Retina (tissue), 1 donor: ENCODE measurements around the gene UCP3.

Experiments
- DNase-seq: peaks from one replicate; pipeline ENCODE4 v3.0.0-alpha.2; 2016

The UCP3 gene

GRCh38 chr11:74017631-74018030 is 8.7 kb upstream of the UCP3 start:
- no peak for DNase-seq

DNA sequence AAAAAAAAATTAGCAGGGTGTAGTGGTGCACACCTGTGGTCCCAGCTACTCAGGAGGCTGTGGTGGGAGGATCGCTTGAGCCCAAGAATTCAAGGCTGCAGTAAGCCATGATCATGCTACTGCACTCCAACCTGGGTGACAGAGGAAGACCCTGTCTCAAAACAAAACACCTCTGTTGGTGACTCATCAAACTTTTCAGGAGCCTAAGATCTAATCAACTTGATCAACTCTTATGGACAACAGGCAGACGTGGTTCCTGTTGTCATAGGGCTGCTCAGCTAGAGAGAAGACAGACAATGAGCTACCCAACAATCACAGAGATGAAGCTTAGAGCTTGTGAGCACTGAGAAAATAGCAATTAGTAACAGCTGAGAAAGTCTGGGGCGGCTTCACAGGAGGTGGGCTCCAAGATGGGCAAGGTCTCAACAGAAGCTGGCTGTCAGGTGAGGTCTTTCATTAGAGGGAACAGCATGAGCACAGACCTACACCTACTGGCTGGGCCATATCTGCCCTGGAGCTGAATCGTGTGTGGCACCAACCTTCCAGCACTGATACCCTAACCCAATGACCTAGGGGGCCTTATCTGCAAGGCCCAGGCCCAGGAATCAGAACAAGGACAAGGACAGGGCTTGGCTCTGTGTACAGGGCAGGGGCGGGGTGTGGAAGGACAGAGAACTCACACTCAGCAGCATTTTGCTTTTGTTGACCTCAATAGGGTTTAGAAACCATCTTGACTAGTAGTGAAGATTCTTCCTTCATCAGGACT is 7.2 kb upstream of the UCP3 start:
- DNase-seq, result no peak

- no peak for DNase-seq
These were observed 6.0 kb upstream of the UCP3 start for GRCh38 chr11:74014880-74015279.

- DNase-seq, result no peak
These were observed 4.3 kb upstream of the UCP3 start for GRCh38 chr11:74013141-74013540.

DNA sequence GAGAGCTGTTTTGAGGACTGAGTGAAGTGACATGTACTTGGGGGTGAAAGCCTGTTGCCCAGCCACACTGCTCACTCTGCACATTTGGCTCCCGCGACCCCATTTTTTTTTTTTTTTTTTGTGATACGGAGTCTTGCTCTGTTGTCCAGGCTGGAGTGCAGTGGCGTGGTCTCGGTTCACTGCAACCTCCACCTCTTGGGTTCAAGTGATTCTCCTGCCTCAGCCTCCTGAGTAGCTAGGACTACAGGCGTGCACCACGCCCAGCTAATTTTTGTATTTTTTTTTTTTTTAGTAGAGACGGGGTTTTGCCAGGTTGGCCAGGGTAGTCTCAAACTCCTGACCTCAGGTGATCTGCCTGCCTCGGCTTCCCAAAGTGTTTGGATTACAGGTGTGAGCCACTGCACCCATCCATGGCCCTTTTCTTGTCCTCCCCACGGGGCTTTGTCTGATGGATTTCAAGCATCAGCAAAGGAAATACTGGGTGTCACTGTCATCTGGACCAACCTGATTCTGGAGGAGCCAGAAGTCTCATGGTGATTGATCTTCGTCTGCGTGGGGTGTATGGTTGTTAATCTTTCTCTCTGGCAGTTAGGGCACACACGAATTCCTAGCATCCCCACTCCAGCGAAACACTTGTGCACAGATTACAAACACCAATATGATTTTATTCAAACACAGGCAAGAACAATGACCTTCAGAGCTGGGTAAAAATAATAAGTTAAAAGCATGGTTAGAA is 3.4 kb upstream of the UCP3 start:
- no peak for DNase-seq

GRCh38 chr11:74011360-74012073 is 2.6 kb upstream of the UCP3 start:
- no peak for DNase-seq

DNA sequence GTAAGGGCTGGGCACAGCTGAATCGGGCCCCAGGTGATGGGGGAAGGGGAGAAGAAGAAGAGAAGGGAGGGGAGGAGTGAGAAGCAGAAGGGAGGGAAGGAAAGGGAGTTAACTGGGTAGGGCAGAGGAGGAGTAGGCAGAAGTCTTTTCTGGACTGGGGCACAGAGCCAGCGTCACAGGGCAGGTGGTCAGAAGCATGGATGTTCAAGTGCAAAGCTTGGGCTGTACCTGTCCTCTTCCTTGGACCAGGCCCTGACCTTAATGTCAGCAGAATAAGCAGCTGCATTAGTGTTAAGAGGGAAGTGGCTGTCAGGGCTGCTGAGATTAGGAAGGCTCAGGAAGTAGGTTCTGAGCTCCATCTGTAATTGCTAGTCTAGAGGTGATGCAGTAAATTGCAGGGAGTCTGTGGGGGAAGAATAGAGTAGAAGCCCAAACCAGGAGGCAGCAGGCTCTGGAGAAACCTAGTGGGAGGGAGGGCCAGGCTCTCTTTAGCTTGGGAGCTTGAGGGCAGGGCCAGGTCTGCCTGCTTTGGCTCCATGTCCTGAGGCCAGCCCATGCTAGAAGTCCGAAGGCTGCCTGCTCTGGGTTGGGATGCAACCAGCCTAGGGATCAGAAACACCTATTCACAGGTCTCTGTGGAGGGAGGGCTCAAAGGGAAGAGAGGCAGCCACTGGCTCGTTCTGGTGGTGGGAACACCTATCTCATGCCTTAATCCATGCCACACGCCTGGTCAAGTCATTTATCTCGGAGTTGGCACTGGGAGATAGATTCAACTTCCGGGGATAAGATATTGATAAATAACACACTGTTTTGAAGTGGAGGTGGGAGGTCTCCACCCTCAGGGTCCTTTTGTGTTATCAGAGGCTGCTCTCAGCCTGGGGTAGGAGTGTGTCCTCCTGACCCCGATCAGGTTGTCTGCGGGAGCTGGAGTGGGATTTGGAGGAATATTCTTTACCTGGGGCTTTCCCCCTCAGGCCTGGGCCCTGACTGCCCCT is 1.7 kb upstream of the UCP3 start:
- DNase-seq, result no peak

DNA sequence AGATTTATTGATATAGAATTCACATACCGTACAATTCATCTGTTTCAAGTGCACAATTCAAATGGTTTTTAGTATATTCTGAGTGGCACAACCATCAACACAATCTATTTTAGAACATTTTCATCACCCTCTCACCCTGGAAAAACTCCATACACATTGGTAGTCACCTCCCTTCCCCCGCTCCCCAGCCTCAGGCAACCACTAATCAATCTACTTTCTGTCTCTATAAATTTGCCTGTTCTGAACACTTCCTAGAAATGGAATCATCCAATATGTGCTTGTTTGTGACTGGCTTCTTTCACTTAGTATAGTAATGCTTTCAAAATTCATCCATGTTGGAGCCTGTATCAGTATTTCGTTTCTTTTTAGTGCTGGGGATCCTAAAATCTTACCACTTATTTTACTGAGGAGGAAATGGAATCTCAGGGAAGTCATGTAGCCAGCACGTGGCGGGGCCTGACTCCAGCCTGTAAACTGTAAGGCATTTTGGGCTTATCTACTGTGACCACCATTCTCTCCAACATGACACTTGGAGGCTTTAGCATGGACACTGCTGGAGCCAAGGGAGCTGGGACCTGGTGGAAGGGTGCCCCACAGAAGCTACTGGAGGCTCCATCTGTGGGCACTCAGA is 905 bp upstream of the UCP3 start:
- DNase-seq, result peak; percentile 6

DNA sequence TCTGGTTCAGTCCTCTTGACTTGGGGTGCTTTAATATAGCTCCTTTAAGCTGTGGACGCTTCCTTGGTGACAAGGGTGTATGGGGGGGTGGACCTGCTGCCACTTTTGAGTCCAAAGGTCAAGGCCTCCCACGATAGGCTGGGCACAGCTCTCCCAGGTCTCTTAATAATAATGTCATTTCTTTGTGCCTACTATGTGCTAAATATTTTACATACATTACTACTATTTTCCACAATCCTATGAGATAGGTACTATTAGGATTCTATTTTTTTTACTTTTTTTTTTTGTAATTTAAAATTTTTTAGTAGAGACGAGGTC is 304 bp upstream of the UCP3 start:
- DNase-seq, result no peak

DNA sequence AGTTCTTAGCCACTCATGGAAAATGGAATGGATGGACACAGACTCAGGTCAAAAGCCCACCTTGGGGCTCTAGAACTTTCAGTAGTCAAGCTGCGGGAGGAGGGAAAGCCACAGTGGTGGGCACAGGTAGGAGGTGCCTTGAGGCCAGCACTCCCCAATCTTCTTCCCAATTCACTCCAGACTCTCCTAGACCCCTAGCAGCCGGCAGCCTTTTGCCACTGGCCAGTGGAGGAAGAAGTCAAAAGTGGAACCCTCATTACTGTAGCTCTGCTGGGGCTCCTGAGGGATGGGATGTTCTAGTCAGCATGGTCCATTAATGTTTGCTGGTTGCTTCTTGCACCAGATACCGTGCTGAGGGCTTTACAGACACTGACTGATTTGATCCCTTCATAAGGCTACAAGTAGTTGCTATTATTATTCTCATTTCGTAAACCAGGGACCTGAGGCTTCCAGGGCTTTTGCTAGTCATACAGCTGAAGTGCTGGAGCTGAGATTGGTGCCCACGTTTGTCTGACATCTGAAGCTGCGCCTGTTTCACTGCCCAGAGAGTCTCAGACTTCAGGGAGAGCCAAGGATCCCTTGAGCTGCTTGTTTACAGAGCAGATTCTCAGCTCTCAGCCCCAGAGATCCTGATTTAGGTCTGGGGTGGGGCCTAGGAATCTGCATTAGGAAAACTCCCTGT is 1.1 kb downstream of the UCP3 start:
- no peak for DNase-seq

DNA sequence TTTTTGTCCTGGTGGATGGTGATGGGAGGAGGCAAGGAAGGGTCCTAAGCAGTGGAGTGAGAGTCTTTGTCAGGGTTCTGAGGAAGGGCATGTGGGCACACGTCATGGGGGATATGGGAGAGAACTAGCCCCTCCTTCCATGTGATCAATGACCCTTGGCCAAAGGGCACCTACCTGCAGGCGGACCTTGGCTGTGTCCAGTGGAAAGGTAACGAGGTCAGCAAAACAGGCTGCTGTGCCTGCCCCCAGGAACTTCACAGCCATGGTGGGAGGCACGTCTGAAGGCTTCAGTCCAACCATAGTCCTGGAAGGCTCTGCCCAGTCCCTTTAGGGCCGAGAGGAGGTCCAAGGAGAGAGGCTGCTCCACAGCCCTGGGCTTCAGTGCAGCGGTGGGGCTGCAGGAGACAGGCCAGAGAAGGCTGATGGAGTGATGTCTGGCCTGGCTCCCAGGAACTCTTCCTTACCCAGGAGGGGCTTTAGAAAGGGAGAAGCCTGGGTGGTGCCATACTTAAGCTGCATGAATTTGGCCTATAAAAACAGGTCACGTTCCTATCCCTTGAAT is 2.1 kb downstream of the UCP3 start:
- DNase-seq, result no peak

DNA sequence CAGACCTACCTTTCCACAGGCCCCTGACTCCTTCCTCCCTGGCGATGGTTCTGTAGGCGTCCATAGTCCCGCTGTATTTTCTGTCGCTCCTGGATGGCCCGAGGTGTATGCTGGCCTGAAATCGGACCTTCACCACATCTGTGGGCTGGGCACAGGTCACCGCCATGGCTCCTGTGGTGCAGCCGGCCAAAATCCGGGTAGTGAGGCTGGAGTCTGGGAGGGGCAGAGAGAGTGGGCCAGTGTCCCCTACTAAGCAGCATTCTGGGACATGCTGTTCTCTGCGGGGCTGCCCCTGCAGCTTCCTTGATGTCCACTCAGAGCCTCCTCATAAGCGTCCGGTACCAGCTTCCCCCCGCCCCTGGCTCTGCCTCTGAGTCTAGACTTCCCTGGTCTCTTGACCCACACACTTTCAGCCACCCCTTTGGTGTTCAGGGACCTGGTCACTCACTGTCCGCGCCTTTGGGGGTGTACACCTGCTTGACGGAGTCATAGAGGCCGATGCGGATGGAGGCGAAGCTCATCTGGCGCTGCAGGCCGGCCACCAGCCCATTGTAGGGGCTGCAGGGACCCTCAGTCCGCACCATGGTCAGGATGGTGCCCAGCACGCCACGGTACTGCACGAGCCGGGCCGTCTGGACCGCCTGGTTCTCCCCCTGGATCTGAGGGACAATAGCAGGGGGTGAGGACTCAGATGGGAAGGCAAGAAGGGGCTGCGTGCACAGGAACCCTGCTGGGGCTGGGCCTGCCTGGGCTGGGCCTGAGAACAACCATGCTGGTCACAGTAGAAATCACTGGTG is 3.0 kb downstream of the UCP3 start:
- DNase-seq, result no peak

- no peak for DNase-seq
These were observed 3.9 kb downstream of the UCP3 start for GRCh38 chr11:74004759-74005615.

GRCh38 chr11:74004046-74004695 is 4.7 kb downstream of the UCP3 start:
- DNase-seq, result no peak

- no peak for DNase-seq
These were observed 6.1 kb downstream of the UCP3 start for GRCh38 chr11:74002832-74003231.

GRCh38 chr11:74001822-74002286 is 7.0 kb downstream of the UCP3 start:
- no peak for DNase-seq

- DNase-seq, result no peak
These were observed 8.4 kb downstream of the UCP3 start for GRCh38 chr11:74000307-74001133.
